ENCODE data around the gene WTAP.
"Not testable (repeated sequence)": the region's sequence is repeated elsewhere in the genome, so short reads cannot be mapped to it uniquely, and the experiment has no call there.

Gene WTAP

DNA sequence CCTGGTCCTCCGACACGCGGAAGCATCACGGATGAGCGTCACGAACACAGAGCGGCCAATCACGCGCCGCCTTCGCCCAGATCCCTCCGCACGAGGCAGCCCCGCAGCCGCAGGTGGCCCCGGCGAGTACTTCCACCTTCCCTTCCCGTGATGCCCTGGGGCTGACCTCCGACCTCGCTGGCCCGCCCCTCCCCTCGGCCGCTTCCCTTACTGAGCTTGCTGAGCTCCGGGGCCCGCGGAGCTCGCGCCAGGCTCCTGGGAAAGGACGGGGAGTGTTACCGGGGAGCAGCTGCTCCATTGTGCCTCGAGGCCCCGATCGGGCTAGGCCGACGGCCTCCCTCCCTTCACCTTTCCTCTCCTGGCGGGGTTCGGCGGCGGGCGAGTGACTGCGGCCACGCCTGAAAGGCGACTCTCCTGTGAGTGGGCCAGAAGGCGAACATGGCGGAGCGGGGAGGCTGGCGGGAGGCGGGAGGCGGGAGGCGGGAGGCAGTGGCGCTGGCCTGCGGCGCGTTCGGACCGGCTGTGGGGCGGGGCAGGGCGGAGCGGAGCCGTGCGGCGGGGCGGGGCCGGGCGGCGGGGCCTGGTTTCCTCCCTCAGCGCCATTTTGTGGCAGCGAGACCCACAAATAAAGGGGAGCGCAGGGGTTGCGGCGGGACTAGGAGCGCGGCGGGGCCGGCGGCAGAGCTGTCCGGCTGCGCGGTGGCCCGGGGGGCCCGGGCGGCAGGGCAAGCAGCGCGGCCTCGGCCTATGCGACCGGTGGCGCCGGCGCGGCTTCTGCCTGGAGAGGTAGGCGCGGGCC lies at the start of gene WTAP:
WTAP (plus strand) TSS at position 589 of the 799 bp plus-strand sequence. CDS start 8,760 bp downstream, outside the sequence.
- peak; percentile 91 to 94 for DNase-seq

GRCh38 chr6:159677506-159678165 lies 49.7 kb upstream of the WTAP start:
- no peak for DNase-seq

GRCh38 chr6:159678574-159678973 lies 48.7 kb upstream of the WTAP start:
- no peak for DNase-seq

DNA sequence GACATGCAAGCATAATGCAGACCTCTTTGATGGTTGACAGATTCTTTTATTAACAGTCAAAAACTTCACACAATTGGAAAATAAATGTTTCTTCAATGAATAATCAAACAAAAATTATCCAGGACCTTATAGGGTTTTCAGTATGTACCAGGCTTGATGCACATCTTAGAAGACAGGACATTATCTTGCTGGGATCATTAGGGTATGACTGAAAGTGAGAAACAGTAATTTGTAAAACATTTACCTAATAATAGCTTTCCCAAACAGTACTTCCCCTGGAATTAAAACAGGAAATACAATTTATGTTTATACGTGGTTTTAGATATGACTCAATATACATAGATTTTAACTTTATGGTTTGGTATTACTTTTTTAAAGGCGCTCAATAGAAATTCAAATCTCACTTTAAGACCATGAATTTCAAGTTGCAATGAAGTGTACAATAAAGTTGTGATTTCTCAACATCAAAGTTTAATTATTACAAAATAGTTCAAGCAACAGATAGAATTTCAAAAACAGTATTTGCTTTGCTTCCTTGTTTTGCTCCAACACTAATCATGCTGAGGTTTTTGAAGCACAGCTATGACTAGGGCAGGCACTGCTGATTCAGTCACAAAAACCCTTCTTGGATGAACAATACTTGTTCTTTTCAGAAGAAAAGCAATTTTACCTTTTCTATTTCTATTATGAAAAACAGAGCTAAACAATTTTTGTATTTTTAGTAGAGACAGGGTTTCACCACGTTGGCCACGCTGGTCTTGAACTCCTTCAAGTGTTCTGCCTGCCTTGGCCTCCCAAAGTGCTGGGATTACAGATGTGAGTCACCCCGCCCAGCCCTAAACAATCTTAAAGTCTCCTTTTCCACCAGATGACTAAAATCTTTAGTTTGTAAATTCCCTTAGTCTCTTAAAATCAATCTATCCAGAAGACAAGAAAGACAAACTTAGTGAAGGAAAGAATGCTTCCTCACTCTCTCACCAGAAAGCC lies 47.9 kb upstream of the WTAP start:
- DNase-seq = no peak

- DNase-seq = no peak
These were observed 47.2 kb upstream of the WTAP start for GRCh38 chr6:159680104-159680503.

DNA sequence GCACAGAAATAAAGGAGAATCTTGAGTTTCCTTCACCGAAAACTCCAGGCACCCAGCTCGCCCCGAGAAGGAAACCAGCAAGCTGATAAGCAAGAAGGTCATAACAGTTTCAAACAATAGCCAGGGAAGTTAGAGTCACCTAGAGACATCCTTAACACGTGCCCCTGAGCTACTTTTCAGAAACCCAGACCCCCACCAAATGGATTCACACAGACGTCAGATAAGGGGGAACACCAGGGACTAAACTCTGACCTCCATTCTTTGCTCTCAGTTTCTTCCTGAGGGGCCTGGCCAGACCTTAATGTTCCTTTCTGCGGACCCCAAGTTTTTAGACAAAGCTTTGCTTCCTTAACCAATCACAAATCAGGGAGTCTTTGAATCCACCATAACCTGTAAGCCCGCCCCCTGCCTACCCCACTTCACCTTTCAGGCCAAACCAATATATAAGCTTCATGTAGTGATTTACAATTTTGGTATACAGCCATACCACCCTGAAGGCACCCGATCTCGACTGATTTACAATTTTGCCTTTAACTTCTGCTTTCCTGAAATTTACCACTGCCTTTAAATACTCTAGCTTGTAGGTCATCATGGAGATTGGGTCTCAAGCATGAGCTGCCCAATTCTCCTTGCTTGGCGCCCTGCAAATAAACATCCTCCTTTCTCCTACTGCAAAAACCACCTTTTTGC lies 46.0 kb upstream of the WTAP start:
- DNase-seq = no peak

DNA sequence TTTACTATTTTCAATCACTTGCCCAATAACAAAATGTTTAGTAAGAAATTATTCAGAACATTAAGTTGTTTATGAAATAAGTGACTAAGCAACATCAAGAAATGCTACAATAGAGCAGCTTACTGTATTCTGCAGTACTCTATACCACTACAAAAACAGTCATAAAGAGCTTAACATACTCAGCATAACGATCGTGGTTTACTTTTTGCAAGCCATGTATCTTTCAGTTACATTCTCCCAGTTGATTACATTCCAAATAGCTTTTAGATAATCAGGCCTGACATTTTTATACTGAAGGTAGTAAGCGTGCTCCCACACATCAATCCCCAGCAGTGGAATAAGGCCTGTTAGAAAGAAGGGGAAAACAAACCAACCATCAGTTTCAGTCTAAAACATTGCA lies 45.0 kb upstream of the WTAP start:
- DNase-seq = no peak

DNA sequence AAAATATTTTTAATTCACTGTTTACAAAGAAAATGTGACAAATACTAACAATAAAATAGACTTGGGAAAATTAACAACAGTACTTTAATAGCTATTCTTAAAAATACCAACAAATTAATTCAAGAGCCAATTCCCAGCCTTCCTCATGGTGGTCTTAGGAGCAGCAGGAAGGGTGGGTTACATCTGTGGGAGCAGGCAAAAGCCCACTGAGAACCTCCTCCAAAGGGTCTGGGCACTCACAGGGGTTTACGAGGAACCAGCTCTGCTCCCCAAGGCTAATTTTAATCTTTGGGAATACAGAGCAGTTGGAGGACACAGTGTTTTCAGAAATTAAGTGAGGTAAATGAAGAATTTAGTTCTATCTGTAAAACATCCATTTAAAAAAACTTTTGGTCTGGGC lies 44.5 kb upstream of the WTAP start:
- DNase-seq = no peak

DNA sequence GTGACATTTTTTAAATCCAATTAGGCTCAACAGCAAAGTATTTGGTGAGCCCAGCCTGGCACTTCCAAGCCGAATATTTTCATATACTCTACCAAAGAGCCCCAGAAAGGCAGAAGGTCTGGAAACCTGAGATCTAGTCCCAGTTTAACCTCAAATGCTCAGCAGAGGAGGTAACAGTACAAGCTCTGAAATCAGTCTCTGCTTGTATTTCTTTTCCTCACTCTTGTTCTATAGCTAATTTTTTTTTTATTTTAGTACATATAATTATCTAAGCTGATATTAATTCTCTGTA lies 43.3 kb upstream of the WTAP start:
- no peak for DNase-seq

DNA sequence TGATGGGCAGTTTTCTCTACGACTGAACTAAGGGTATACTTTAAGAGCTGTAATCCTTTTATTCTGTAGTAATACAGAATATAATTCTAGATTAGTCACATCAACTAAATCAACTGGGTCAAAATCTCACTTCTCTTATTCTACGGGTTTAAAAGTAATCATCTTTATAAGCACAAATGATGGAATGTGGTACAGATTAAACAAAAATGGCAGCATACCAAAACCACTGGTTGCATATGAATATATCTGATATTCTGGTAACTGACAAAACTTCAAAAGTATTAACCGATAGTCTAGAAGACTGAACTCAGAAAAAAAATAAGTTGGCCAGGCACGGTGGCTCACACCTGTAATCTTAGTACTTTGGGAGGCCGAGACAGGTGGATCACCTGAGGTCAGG lies 41.3 kb upstream of the WTAP start:
- DNase-seq = no peak

DNA sequence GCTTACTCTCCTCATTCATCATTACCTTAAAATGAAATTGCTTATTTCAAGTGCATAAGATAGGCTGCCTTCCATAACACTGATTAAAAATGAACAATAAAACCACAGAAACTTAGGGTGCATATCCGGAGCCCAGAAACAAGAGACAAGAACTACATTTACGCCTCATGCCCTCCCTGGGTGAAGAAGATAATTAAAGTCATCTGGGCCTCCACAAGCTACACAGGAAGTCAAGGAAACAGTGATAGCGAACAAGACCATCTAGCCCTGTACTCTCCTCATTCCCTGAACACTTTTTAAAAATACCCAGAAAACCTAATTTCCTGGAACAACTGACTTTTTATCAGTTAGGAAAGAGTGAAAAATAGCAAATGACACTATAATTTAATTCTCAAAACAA lies 40.6 kb upstream of the WTAP start:
- DNase-seq = no peak

DNA sequence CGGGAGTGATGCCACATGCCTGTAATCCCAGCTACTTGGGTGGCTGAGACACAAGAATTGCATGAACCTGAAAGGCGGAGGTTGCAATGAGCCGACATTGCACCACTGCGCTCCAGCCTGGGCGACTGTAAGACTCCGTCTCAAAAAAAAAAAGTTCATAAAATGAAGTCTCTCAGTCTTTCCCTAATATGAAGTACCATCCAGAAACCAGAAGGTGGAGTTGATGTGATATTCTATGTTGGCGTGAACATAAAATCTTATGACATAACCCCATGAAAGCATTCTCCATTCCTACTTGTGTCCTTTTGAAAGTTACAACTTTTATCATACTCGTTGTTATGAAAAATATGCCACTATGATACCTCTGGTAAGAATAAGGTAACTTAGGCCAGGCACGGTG lies 40.0 kb upstream of the WTAP start:
- no peak for DNase-seq

DNA sequence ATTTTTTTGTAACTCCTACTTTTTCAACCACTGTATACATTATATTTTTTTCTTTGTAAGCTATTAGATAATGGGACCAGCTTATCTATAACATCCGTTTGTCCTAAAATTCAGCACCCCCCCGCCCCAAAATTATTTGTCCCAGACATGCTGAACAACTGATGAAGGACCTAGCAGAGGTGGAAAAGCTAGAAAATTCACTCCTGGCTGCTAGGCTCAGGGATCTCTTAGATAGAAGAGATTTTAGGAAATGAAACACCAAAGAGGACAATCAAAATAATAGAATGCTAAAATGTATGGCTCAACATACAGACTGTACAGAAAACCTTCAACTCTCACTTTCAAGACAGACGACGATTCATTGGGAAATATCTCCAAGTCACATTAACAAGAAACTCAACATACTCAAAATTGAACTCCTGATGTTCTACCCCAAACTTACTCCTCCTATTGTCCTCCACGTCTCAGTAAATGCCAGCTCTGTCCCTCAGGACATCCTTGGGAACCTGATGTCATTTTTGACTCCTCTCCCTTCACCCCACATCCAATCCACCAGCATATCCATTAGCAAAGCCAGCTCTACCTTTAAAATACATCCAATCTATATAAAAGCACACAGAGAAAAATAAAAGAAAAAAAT lies 38.9 kb upstream of the WTAP start:
- DNase-seq = no peak

DNA sequence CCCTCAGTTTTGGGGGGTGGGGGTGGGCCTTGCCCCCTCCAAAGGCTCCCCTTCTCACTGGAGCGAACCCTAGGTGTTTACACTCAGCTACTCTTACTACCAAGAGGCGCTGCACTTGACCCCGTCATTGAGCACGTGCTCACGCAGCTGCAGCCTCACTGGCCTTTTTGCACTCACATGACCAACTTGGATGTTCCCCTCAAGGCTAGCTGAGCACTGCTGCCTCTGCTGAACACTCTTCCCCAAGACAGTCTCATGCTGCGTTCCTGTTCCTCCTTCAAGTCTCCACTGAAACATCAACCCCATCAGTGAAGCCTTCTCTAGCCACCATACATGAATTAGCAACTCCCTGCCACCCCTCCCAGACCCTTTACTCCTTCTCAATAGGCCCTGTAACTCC lies 38.3 kb upstream of the WTAP start:
- DNase-seq = no peak

- DNase-seq = not testable (repeated sequence)
These were observed 37.2 kb upstream of the WTAP start for GRCh38 chr6:159690135-159690534.

- DNase-seq = peak in 1 of 2 experiments; percentile 21
These were observed 36.0 kb upstream of the WTAP start for GRCh38 chr6:159691133-159691962.

DNA sequence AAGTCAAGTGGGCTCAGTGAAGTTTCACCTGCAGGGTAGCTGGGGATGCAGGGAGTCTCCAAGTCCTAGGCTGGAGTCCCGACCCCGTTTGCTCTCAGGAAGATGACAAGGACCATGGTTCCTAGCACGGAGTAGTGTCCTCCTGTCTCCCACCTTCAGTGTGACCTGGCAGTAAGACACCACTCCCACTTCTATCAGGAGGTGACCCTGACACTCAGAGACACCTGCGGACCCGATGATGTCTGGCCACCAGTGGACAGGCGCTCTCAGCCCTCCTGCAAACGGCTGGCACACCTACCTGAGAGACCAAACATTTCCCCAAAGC lies 35.4 kb upstream of the WTAP start:
- no peak for DNase-seq

- peak; percentile 4 to 28 for DNase-seq
These were observed 34.8 kb upstream of the WTAP start for GRCh38 chr6:159692303-159693127.

GRCh38 chr6:159693128-159693893 lies 34.0 kb upstream of the WTAP start, which contains the start of gene SOD2:
SOD2 (minus strand) TSS chr6:159693241; CDS start chr6:159693167, 74 bp downstream.
- DNase-seq = peak; percentile 62 to 65
